Measurements from ENCODE around the gene BAD.

DNA sequence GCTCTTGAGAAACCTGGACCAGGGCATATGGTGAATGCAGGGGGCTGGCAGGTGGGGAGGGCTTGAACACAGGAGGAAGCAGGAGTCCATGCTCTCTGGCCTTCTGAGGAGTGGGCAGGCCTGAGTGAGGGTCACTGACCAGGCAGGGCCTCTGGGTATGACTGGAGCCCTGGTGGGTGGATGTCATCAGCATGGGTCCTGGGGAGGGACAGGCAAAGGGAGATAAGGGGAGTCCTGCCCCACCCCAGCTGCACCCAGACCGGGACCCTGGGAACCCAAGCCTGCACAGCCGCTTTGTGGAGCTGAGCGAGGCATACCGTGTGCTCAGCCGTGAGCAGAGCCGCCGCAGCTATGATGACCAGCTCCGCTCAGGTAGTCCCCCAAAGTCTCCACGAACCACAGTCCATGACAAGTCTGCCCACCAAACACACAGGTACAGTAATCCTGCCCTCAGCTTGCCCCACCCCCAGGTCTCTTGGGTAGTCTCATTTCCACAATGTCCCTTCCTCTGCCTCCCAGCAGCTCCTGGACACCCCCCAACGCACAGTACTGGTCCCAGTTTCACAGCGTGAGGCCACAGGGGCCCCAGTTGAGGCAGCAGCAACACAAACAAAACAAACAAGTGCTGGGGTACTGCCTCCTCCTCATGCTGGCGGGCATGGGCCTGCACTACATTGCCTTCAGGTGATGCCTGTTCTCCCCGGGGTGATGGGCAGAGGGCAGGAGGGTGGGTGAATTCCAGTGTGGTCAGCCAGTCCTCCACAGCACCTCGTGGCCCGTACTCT is 52.1 kb downstream of the BAD start:
- TF ChIP-seq EZH2phosphoT487 (IDR thresholded peaks at IDR 0.05; ENCODE audit: low read depth, severe bottlenecking, unreplicated experiment) (no peak), EZH2 (IDR thresholded peaks at IDR 0.05; ENCODE audit: borderline replicate concordance) (no peak)
- TF ChIP-seq, protein P1, sequence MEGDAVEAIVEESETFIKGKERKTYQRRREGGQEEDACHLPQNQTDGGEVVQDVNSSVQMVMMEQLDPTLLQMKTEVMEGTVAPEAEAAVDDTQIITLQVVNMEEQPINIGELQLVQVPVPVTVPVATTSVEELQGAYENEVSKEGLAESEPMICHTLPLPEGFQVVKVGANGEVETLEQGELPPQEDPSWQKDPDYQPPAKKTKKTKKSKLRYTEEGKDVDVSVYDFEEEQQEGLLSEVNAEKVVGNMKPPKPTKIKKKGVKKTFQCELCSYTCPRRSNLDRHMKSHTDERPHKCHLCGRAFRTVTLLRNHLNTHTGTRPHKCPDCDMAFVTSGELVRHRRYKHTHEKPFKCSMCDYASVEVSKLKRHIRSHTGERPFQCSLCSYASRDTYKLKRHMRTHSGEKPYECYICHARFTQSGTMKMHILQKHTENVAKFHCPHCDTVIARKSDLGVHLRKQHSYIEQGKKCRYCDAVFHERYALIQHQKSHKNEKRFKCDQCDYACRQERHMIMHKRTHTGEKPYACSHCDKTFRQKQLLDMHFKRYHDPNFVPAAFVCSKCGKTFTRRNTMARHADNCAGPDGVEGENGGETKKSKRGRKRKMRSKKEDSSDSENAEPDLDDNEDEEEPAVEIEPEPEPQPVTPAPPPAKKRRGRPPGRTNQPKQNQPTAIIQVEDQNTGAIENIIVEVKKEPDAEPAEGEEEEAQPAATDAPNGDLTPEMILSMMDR (IDR thresholded peaks at IDR 0.05; ENCODE audit: poor library complexity), result no peak

Measured in hepatocyte (in vitro differentiated cells).